IPS-11a (cell line): Measurements from ENCODE around the gene DBX2.
"Not testable (repeated sequence)": the region's sequence is repeated elsewhere in the genome, so short reads cannot be mapped to it uniquely, and the experiment has no call there.

Experiments
- H3K4me3 ChIP-seq: one replicate; pipeline ENCODE4 v1.5.1; 2013; ENCODE audit warnings: low read depth, low read length, control low read depth

DBX2 gene

GRCh38 chr12:45012749-45013148, 38.1 kb downstream of the DBX2 start:
- H3K4me3 ChIP-seq = no peak overlapping the region

GRCh38 chr12:45010059-45010458, 40.8 kb downstream of the DBX2 start:
- H3K4me3 ChIP-seq = no peak overlapping the region

- H3K4me3 ChIP-seq = no peak overlapping the region
Measured at GRCh38 chr12:45008211-45008610, 42.7 kb downstream of the DBX2 start.

- no peak overlapping the region for H3K4me3 ChIP-seq
Measured at GRCh38 chr12:44999355-44999754, 51.5 kb downstream of the DBX2 start.

GRCh38 chr12:44993161-44993560, 57.7 kb downstream of the DBX2 start:
- no peak overlapping the region for H3K4me3 ChIP-seq

GRCh38 chr12:44984863-44985262, 66.0 kb downstream of the DBX2 start:
- not testable (repeated sequence) for H3K4me3 ChIP-seq

- no peak overlapping the region for H3K4me3 ChIP-seq
Measured at GRCh38 chr12:44979918-44980317, 71.0 kb downstream of the DBX2 start.

GRCh38 chr12:44976246-44976645, 74.7 kb downstream of the DBX2 start:
- no peak overlapping the region for H3K4me3 ChIP-seq

- H3K4me3 ChIP-seq = no peak overlapping the region
Measured at GRCh38 chr12:44972746-44973421, 78.0 kb downstream of the DBX2 start.

- no peak overlapping the region for H3K4me3 ChIP-seq
Measured at GRCh38 chr12:44968965-44969364, 81.9 kb downstream of the DBX2 start.
